D341Med (cell line): ENCODE measurements around the gene PEX16.
A peak's percentile ranks its signal among the peaks of the same experiment; 100 is the strongest.

Source experiments
- DNase-seq: peaks from one replicate; pipeline ENCODE4 v3.0.0; 2012; ENCODE audit warnings: low spot score

The PEX16 gene

GRCh38 chr11:45897556-45897955 lies 20.1 kb downstream of the PEX16 start:
- no peak for DNase-seq

- peak; percentile 65 for DNase-seq
Measured at GRCh38 chr11:45896422-45896984, 21.2 kb downstream of the PEX16 start.

GRCh38 chr11:45895553-45896259 lies 22.0 kb downstream of the PEX16 start:
- DNase-seq = no peak

GRCh38 chr11:45894555-45895247 lies 23.0 kb downstream of the PEX16 start:
- no peak for DNase-seq

GRCh38 chr11:45892856-45893255 lies 24.8 kb downstream of the PEX16 start:
- no peak for DNase-seq

- no peak for DNase-seq
Measured at GRCh38 chr11:45890886-45891550, 26.7 kb downstream of the PEX16 start.

GRCh38 chr11:45889966-45890365 lies 27.7 kb downstream of the PEX16 start:
- no peak for DNase-seq

DNA sequence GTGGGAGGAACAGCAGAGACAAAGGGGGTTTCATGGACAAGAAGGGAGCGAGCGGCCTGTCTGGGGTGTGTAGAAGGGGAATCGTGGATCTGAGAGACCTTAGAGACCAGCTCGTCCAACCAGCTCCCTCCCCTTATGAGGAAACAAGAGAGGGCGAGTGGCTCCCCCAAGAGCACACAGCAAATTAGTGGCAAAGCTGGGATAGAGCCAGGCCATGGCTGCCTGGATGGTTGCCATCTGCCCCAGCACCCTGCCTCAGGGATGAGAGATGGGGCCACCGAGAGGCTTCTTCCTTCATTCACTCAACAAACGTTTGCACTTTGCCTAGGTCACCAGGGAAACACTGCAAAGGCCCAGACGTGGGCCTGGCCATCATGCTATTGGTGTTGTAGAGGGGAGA lies 28.1 kb downstream of the PEX16 start:
- no peak for DNase-seq

DNA sequence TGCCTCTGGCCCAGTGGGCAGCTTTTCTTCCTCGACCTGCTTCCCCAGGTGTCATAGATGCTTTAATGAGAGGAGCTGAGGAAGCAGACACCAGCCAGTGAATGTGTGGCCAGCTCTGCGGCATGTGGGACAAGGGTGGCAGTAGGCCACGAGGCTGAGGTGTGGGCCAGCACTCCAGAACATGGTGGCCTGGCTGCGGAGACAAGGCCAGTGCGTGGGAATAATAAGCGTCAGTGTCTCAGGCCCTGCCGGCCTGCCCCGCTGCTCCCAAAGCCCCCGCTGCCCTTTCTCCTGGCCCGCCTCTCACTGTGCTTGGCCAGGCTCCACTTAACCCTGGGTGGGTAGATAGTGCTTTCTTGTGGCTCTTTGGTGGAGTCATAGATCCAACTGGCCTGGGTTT lies 30.1 kb downstream of the PEX16 start:
- no peak for DNase-seq

DNA sequence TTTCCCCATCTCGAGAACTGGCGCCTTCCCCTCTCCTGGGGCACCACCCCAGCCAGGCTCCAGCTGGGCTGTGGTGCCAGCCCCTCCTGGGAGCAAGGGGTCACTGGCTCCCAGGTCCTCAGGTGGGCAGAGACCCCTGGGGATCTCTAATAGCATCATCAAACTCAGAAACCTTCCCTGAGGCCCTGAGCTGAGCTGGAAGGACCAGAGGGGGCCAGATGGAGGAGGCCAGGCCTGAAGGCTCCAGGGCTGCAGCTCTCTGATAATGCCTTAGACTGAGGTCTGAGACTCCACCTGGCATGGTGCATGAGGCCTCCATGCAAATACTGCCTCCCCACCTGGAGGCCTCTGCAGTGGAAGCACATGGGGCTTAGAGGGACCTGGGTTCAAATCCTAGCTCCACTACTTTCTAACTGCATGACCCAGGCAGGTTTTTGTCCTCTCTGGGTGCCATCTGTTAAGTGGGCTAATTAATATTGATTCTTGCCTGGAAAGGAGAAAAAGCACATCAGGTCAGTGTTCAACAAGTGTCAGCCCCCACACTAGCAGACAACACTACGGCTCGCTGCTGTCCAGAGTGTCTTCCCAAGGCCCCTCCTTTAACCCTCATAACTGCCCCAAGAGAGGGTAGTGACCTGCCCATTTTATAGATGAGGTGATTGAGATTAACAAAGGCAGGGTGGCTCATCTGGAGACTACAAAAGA lies 30.7 kb downstream of the PEX16 start:
- DNase-seq = no peak

- peak; percentile 56 for DNase-seq
Measured at GRCh38 chr11:45885921-45886721, 31.6 kb downstream of the PEX16 start.

- DNase-seq = peak; percentile 97
Measured at GRCh38 chr11:45885274-45885920, 32.3 kb downstream of the PEX16 start, which contains the start of gene MAPK8IP1. TSS of gene MAPK8IP1 (plus strand) at chr11:45885651. CDS start at chr11:45885821, 170 bp downstream.

- no peak for DNase-seq
Measured at GRCh38 chr11:45884596-45885185, 33.0 kb downstream of the PEX16 start.

DNA sequence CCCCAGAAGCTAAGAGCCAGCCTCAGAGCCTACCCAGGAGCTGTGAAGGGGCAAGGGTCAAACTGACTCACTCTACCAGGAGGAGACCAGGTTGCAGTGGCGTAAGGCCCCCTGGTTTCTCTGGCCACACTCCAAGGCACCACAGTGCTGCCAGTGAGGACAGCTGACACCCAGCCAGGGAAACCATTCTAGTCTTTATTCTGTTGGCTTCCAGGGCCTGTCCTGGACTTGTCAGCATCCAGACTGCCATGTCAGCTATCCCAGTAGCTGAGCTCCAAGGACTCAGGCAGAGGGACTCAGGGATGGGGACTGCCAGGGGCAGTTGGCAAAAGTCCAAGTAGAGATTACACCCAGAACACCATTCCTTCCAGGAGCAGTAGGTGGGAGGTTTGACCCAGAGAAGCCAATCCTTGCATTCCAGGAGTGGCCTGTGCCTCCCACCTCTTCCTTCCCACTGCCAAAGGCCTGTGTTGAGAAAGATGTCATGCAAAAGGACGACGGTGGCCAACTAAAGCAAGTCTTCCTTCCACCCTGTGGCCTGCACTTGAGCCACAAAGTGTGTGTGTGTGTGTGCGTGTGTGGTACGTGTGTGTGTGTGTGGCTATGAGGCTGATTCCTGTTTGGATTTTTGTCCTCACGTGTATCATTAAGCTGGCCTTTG lies 35.8 kb downstream of the PEX16 start:
- no peak for DNase-seq

DNA sequence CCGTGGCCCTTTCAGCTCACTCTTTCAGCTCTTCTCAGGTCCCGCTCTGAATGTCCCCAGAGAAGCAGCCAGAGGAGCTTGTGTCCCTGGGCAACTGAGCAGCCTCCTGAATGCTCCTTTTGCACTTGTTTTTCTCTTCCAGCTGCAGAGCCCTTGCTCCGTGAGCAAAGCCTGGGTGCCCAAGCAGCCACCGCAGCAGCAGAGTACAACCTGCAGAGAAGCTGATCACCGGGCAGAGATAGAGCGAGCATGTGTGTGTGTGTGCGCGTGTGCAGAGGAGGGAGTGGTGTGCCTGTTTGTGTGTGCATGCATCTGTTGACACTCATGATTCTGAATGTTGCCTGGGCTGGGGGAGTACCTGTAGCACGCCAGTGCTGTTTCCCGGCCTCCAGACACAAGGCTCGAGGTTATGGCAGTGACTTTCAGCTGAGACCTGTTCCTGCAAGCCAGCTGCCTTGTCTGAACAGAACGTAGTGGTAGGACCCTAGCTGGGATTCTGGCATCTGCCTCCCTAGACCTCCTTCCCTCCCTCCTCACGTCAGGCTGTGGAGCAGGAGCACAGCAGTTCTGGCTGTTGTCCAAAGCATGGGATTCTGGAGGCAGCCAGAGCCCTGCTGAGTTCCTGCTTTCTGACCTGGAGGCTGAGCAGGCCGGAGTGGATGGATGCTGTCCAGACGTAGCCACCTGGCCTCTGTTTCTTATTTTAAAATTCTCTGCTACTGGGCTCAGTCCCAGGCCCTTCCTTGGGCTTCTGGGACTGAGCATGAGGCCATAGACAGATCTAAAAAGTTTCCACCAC lies 36.7 kb downstream of the PEX16 start:
- no peak for DNase-seq

- no peak for DNase-seq
Measured at GRCh38 chr11:45879803-45880686, 37.6 kb downstream of the PEX16 start.

- DNase-seq = no peak
Measured at GRCh38 chr11:45877845-45878244, 39.8 kb downstream of the PEX16 start.

GRCh38 chr11:45877221-45877620 lies 40.5 kb downstream of the PEX16 start:
- DNase-seq = no peak
